Central memory CD8-positive, alpha-beta T cell (primary cell): ENCODE measurements around the gene LMF1.

Source experiments
- ATAC-seq: fragments of 150-1000 bp; cut with Tn5 transposase; replicated peaks from 2 replicates; pipeline ENCODE4 v1.10.0; 2022; ENCODE audit warnings: mild to moderate bottlenecking, moderate FRiP score, moderate number of reproducible peaks; ENCODE audit not compliant: poor library complexity, severe bottlenecking; ENCODE audit errors: extremely low read depth
- DNase-seq, 2 donors: peaks; one replicate each; pipeline ENCODE4 v3.0.0; 2021; ENCODE audit warnings: low spot score in 2 of 2
- H3K27ac Mint-ChIP-seq: one replicate; pipeline ENCODE4 v1.8.0; 2022; ENCODE audit warnings: low read depth, mild to moderate bottlenecking, moderate library complexity, mixed read lengths
- H3K27me3 Mint-ChIP-seq: one replicate; pipeline ENCODE4 v1.8.0; 2022; ENCODE audit warnings: mixed read lengths
- H3K36me3 Mint-ChIP-seq: one replicate; pipeline ENCODE4 v1.8.0; 2022; ENCODE audit warnings: mild to moderate bottlenecking, moderate library complexity, mixed read lengths; ENCODE audit not compliant: insufficient read depth
- H3K4me1 Mint-ChIP-seq: one replicate; pipeline ENCODE4 v1.8.0; 2022; ENCODE audit warnings: mixed read lengths
- H3K4me3 Mint-ChIP-seq: one replicate; pipeline ENCODE4 v1.8.0; 2022; ENCODE audit warnings: mild to moderate bottlenecking, moderate library complexity, mixed read lengths
- H3K9me3 Mint-ChIP-seq: one replicate; pipeline ENCODE4 v1.8.0; 2022; ENCODE audit warnings: mixed read lengths

The LMF1 gene

GRCh38 chr16:930511-930910 is 40.3 kb downstream of the LMF1 start:
- no peak overlapping the region for H3K4me3 Mint-ChIP-seq
- peaks cover 4% of the 10 kb centered on the region for H3K4me1 Mint-ChIP-seq
- ATAC-seq (no peak), DNase-seq (no peak)
- H3K27ac Mint-ChIP-seq: no peak overlapping the region
- peaks cover 3% of the 10 kb centered on the region for H3K36me3 Mint-ChIP-seq
- peaks cover 3% of the 10 kb centered on the region for H3K9me3 Mint-ChIP-seq
- H3K27me3 Mint-ChIP-seq: no peaks in the 10 kb centered on the region

- Mint-ChIP-seq H3K27me3 (no peaks in the 10 kb centered on the region), H3K4me3 (no peak overlapping the region), H3K36me3 (peaks cover 3% of the 10 kb centered on the region), H3K9me3 (peaks cover 3% of the 10 kb centered on the region), H3K4me1 (peaks cover 4% of the 10 kb centered on the region), H3K27ac (no peak overlapping the region)
- ATAC-seq (no peak), DNase-seq (no peak)
Observed at GRCh38 chr16:930076-930475, 40.7 kb downstream of the LMF1 start.

- DNase-seq: no peak
- no peak for ATAC-seq
- Mint-ChIP-seq H3K27me3 (no peaks in the 10 kb centered on the region), H3K27ac (no peak overlapping the region), H3K4me1 (peaks cover 4% of the 10 kb centered on the region), H3K4me3 (no peak overlapping the region), H3K9me3 (peaks cover 3% of the 10 kb centered on the region), H3K36me3 (peaks cover 3% of the 10 kb centered on the region)
Observed at GRCh38 chr16:929227-930073, 41.3 kb downstream of the LMF1 start.

GRCh38 chr16:928526-928925 is 42.3 kb downstream of the LMF1 start:
- ATAC-seq (no peak), DNase-seq (no peak)
- Mint-ChIP-seq H3K27ac (no peak overlapping the region), H3K9me3 (peaks cover 3% of the 10 kb centered on the region), H3K27me3 (no peaks in the 10 kb centered on the region), H3K36me3 (peaks cover 3% of the 10 kb centered on the region), H3K4me1 (peaks cover 4% of the 10 kb centered on the region), H3K4me3 (no peak overlapping the region)

- peaks cover 4% of the 10 kb centered on the region for H3K4me1 Mint-ChIP-seq
- DNase-seq: no peak
- no peak overlapping the region for H3K4me3 Mint-ChIP-seq
- H3K36me3 Mint-ChIP-seq: peaks cover 4% of the 10 kb centered on the region
- ATAC-seq: no peak
- H3K9me3 Mint-ChIP-seq: peaks cover 3% of the 10 kb centered on the region
- H3K27me3 Mint-ChIP-seq: no peaks in the 10 kb centered on the region
- no peak overlapping the region for H3K27ac Mint-ChIP-seq
Observed at GRCh38 chr16:927931-928330, 42.9 kb downstream of the LMF1 start.

- no peak for DNase-seq
- Mint-ChIP-seq H3K4me1 (peaks cover 4% of the 10 kb centered on the region), H3K36me3 (peaks cover 4% of the 10 kb centered on the region), H3K27me3 (no peaks in the 10 kb centered on the region), H3K4me3 (no peak overlapping the region), H3K27ac (no peak overlapping the region), H3K9me3 (peaks cover 3% of the 10 kb centered on the region)
- no peak for ATAC-seq
Observed at GRCh38 chr16:927406-927805, 43.4 kb downstream of the LMF1 start.

- H3K4me3 Mint-ChIP-seq: no peak overlapping the region
- ATAC-seq (no peak), DNase-seq (no peak)
- H3K36me3 Mint-ChIP-seq: peaks cover 4% of the 10 kb centered on the region
- H3K27ac Mint-ChIP-seq: peak overlapping the region; percentile 22
- peaks cover 3% of the 10 kb centered on the region for H3K9me3 Mint-ChIP-seq
- H3K27me3 Mint-ChIP-seq: no peaks in the 10 kb centered on the region
- H3K4me1 Mint-ChIP-seq: peaks cover 6% of the 10 kb centered on the region
Observed at GRCh38 chr16:926715-927114, 44.1 kb downstream of the LMF1 start.

GRCh38 chr16:924806-925205 is 46.0 kb downstream of the LMF1 start:
- no peak for ATAC-seq
- no peak for DNase-seq
- peaks cover 4% of the 10 kb centered on the region for H3K36me3 Mint-ChIP-seq
- H3K27me3 Mint-ChIP-seq: no peaks in the 10 kb centered on the region
- no peak overlapping the region for H3K27ac Mint-ChIP-seq
- H3K9me3 Mint-ChIP-seq: peaks cover 3% of the 10 kb centered on the region
- peaks cover 14% of the 10 kb centered on the region for H3K4me1 Mint-ChIP-seq
- no peak overlapping the region for H3K4me3 Mint-ChIP-seq

- H3K9me3 Mint-ChIP-seq: peaks cover 3% of the 10 kb centered on the region
- DNase-seq: no peak
- H3K27ac Mint-ChIP-seq: no peak overlapping the region
- peaks cover 5% of the 10 kb centered on the region for H3K36me3 Mint-ChIP-seq
- peaks cover 14% of the 10 kb centered on the region for H3K4me1 Mint-ChIP-seq
- no peak for ATAC-seq
- no peaks in the 10 kb centered on the region for H3K27me3 Mint-ChIP-seq
- no peak overlapping the region for H3K4me3 Mint-ChIP-seq
Observed at GRCh38 chr16:924063-924462, 46.7 kb downstream of the LMF1 start.

- Mint-ChIP-seq H3K27me3 (no peaks in the 10 kb centered on the region), H3K27ac (no peak overlapping the region), H3K9me3 (peaks cover 3% of the 10 kb centered on the region), H3K36me3 (peaks cover 5% of the 10 kb centered on the region), H3K4me3 (no peak overlapping the region), H3K4me1 (peaks cover 14% of the 10 kb centered on the region)
- ATAC-seq (no peak), DNase-seq (no peak)
Observed at GRCh38 chr16:923184-923583, 47.6 kb downstream of the LMF1 start.

GRCh38 chr16:922051-922450 is 48.7 kb downstream of the LMF1 start:
- peaks cover 5% of the 10 kb centered on the region for H3K36me3 Mint-ChIP-seq
- no peak overlapping the region for H3K27ac Mint-ChIP-seq
- no peaks in the 10 kb centered on the region for H3K27me3 Mint-ChIP-seq
- peaks cover 3% of the 10 kb centered on the region for H3K9me3 Mint-ChIP-seq
- ATAC-seq: no peak
- no peak for DNase-seq
- H3K4me1 Mint-ChIP-seq: peaks cover 14% of the 10 kb centered on the region
- no peak overlapping the region for H3K4me3 Mint-ChIP-seq

- H3K9me3 Mint-ChIP-seq: peaks cover 3% of the 10 kb centered on the region
- no peak for DNase-seq
- H3K4me1 Mint-ChIP-seq: peaks cover 14% of the 10 kb centered on the region
- no peak for ATAC-seq
- peaks cover 5% of the 10 kb centered on the region for H3K36me3 Mint-ChIP-seq
- no peak overlapping the region for H3K27ac Mint-ChIP-seq
- no peak overlapping the region for H3K4me3 Mint-ChIP-seq
- H3K27me3 Mint-ChIP-seq: no peaks in the 10 kb centered on the region
Observed at GRCh38 chr16:921321-921905, 49.4 kb downstream of the LMF1 start.

- peaks cover 5% of the 10 kb centered on the region for H3K36me3 Mint-ChIP-seq
- no peak for ATAC-seq
- H3K4me1 Mint-ChIP-seq: peaks cover 14% of the 10 kb centered on the region
- DNase-seq: no peak
- no peaks in the 10 kb centered on the region for H3K9me3 Mint-ChIP-seq
- H3K27me3 Mint-ChIP-seq: no peaks in the 10 kb centered on the region
- no peak overlapping the region for H3K27ac Mint-ChIP-seq
- H3K4me3 Mint-ChIP-seq: no peak overlapping the region
Observed at GRCh38 chr16:920717-921116, 50.1 kb downstream of the LMF1 start.
